IMR-90 (cell line): Measurements from ENCODE around the gene ARHGEF2. TPM values are rescaled to one million over a fixed set of nuclear protein-coding genes. Genes with fewer than 3 reads are reported as not detected.
A peak's percentile ranks its signal among the peaks of the same experiment; 100 is the strongest.

ENCODE experiments used
- ATAC-seq: fragments of 200-7000 bp; cut with Tn5 transposase; 2 replicates; pipeline ENCODE4 v1.9.1; 2020; ENCODE audit warnings: low read depth, mild to moderate bottlenecking, moderate library complexity
- BruUV-seq: library from RNA; stranded (reverse); fragments of 400-500 nt; replicated peaks from 2 replicates; lab custom pipeline; 2021; lab: Mats Ljungman, UMichigan
- CTCF ChIA-PET: fragments of 300-600 bp; formaldehyde crosslinking; extraction: SDS; loops from one replicate; lab custom pipeline; 2021; ENCODE audit warnings: antibody characterized with exemption; lab: Yijun Ruan, JAX
- POLR2A ChIA-PET: fragments of 300-600 bp; sonication (Branson Sonifier 250); formaldehyde crosslinking; loops from one replicate; lab custom pipeline; 2022; ENCODE audit warnings: antibody characterized with exemption; ENCODE audit not compliant: unreplicated experiment; lab: Charles Lee
- DNase-seq: peaks from one replicate; pipeline ENCODE4 v3.0.0; 2013
- H2AFZ ChIP-seq: replicated peaks from 2 replicates; pipeline ENCODE3; 2013; ENCODE audit warnings: low read length, mild to moderate bottlenecking; ENCODE audit not compliant: poor library complexity
- H2AK5ac ChIP-seq: 2 replicates; pipeline ENCODE4 v1.6.1; 2013; ENCODE audit warnings: low read depth, low read length, inconsistent platforms
- H2AK9ac ChIP-seq: replicated peaks from 2 replicates; pipeline ENCODE3; 2013; ENCODE audit warnings: mild to moderate bottlenecking, low read depth, low read length, moderate library complexity; ENCODE audit not compliant: poor library complexity
- H2BK120ac ChIP-seq: 2 replicates; pipeline ENCODE4 v1.6.1; 2013; ENCODE audit warnings: low read depth, low read length, inconsistent platforms
- H2BK15ac ChIP-seq: 3 replicates; pipeline ENCODE4 v1.6.1; 2013; ENCODE audit warnings: low read depth, low read length, inconsistent platforms
- H2BK20ac ChIP-seq: 2 replicates; pipeline ENCODE4 v1.6.1; 2013; ENCODE audit warnings: low read depth, mild to moderate bottlenecking, inconsistent platforms, low read length, moderate library complexity
- H2BK5ac ChIP-seq: 2 replicates; pipeline ENCODE4 v1.6.1; 2013; ENCODE audit warnings: mild to moderate bottlenecking, low read depth, low read length, inconsistent platforms; ENCODE audit not compliant: poor library complexity, severe bottlenecking
- H3K14ac ChIP-seq: replicated peaks from 2 replicates; pipeline ENCODE4 v1.6.1; 2013; ENCODE audit warnings: low read depth, low read length, inconsistent platforms
- H3K18ac ChIP-seq: 2 replicates; pipeline ENCODE4 v1.6.1; 2013; ENCODE audit warnings: low read depth, low read length, control low read depth
- H3K23ac ChIP-seq: 2 replicates; pipeline ENCODE4 v1.6.1; 2013; ENCODE audit warnings: low read depth, low read length, inconsistent platforms
- H3K27ac ChIP-seq: 2 replicates; pipeline ENCODE4 v1.5.1; 2013; ENCODE audit warnings: mild to moderate bottlenecking, control low read depth, low read length; ENCODE audit not compliant: insufficient read depth
- H3K27me3 ChIP-seq: 2 replicates; pipeline ENCODE4 v1.6.1; 2013; ENCODE audit warnings: low read length; ENCODE audit not compliant: control insufficient read depth, insufficient read depth
- H3K36me3 ChIP-seq: 2 replicates; pipeline ENCODE4 v1.6.1; 2013; ENCODE audit warnings: low read length, mixed read lengths; ENCODE audit not compliant: control insufficient read depth, insufficient read depth
- H3K4ac ChIP-seq: 2 replicates; pipeline ENCODE4 v1.6.1; 2013; ENCODE audit warnings: low read depth, low read length, inconsistent platforms
- H3K4me1 ChIP-seq: 2 replicates; pipeline ENCODE4 v1.6.1; 2013; ENCODE audit warnings: low read length, mixed read lengths; ENCODE audit not compliant: control insufficient read depth, insufficient read depth
- H3K4me2 ChIP-seq: 2 replicates; pipeline ENCODE4 v1.6.1; 2013; ENCODE audit warnings: low read depth, mild to moderate bottlenecking, control low read depth, low read length, moderate library complexity
- H3K4me3 ChIP-seq: 2 replicates; pipeline ENCODE4 v1.5.1; 2013; ENCODE audit warnings: low read depth, mild to moderate bottlenecking, control low read depth, low read length, moderate library complexity; ENCODE audit not compliant: insufficient read depth
- H3K56ac ChIP-seq: 2 replicates; pipeline ENCODE4 v1.6.1; 2013; ENCODE audit warnings: low read length, inconsistent platforms; ENCODE audit not compliant: insufficient read depth; ENCODE audit errors: extremely low read depth
- H3K79me1 ChIP-seq, 2 experiments: 2 replicates each; pipeline ENCODE4 v1.6.1; 2013; ENCODE audit warnings: low read length in 2 of 2, inconsistent platforms in 1 of 2, low read depth in 1 of 2
- H3K9ac ChIP-seq: 2 replicates; pipeline ENCODE4 v1.6.1; 2013; ENCODE audit warnings: low read depth, low read length, control low read depth
- H3K9me1 ChIP-seq: 2 replicates; pipeline ENCODE4 v1.6.1; 2013; ENCODE audit warnings: low read length, inconsistent platforms; ENCODE audit not compliant: insufficient read depth
- H3K9me3 ChIP-seq: 2 replicates; pipeline ENCODE4 v1.6.1; 2013; ENCODE audit warnings: low read length; ENCODE audit not compliant: control insufficient read depth, insufficient read depth
- H4K20me1 ChIP-seq: 2 replicates; pipeline ENCODE4 v1.6.1; 2013; ENCODE audit warnings: low read length, inconsistent platforms; ENCODE audit not compliant: insufficient read depth
- H4K5ac ChIP-seq: 2 replicates; pipeline ENCODE4 v1.6.1; 2013; ENCODE audit warnings: mild to moderate bottlenecking, low read depth, low read length, control low read depth
- H4K8ac ChIP-seq, 2 experiments: 2 replicates each; pipeline ENCODE4 v1.6.1; 2013; ENCODE audit warnings: low read depth in 2 of 2, low read length in 2 of 2, control low read depth in 1 of 2, inconsistent platforms in 1 of 2
- H4K91ac ChIP-seq: 2 replicates; pipeline ENCODE4 v1.6.1; 2013; ENCODE audit warnings: low read depth, low read length, inconsistent platforms; ENCODE audit not compliant: insufficient read depth
- BHLHE40 ChIP-seq: fragments of 150-350 bp; IDR thresholded peaks from 2 replicates; pipeline ENCODE4 v1.6.1; 2016; ENCODE audit warnings: mild to moderate bottlenecking, low read depth, low read length
- CEBPB ChIP-seq: IDR thresholded peaks from 2 replicates; pipeline ENCODE4 v1.6.1; 2012; ENCODE audit warnings: low read depth, low read length, improper control_type of control experiment
- CHD1 ChIP-seq: IDR thresholded peaks from 2 replicates; pipeline ENCODE4 v1.6.1; 2012; ENCODE audit warnings: low read depth, low read length, improper control_type of control experiment
- CTCF ChIP-seq: conservative IDR thresholded peaks from 2 replicates; pipeline ENCODE4 v1.5.1; 2012; ENCODE audit warnings: mild to moderate bottlenecking, low read depth, low read length, improper control_type of control experiment
- ELK1 ChIP-seq: fragments of 150-350 bp; IDR thresholded peaks from 2 replicates; pipeline ENCODE4 v1.6.1; 2016; ENCODE audit warnings: low read depth, mild to moderate bottlenecking, low read length, moderate library complexity, borderline replicate concordance
- FOS ChIP-seq: fragments of 150-350 bp; IDR thresholded peaks from 2 replicates; pipeline ENCODE4 v1.6.1; 2016; ENCODE audit warnings: low read depth, low read length
- MAFK ChIP-seq: IDR thresholded peaks from 2 replicates; pipeline ENCODE4 v1.6.1; 2012; ENCODE audit warnings: low read depth, low read length, improper control_type of control experiment
- MAZ ChIP-seq: IDR thresholded peaks from 2 replicates; pipeline ENCODE4 v1.6.1; 2012; ENCODE audit warnings: low read depth, mild to moderate bottlenecking, low read length, improper control_type of control experiment, moderate library complexity, borderline replicate concordance
- MXI1 ChIP-seq: IDR thresholded peaks from 2 replicates; pipeline ENCODE4 v1.6.1; 2012; ENCODE audit warnings: low read depth, mild to moderate bottlenecking, low read length, moderate library complexity, borderline replicate concordance
- NFE2L2 ChIP-seq: fragments of 150-350 bp; IDR thresholded peaks from 2 replicates; pipeline ENCODE4 v1.6.1; 2016; ENCODE audit warnings: low read depth, mild to moderate bottlenecking, low read length
- POLR2A ChIP-seq: IDR thresholded peaks from 2 replicates; pipeline ENCODE4 v1.6.1; 2012; ENCODE audit warnings: mild to moderate bottlenecking, low read depth, low read length
- RAD21 ChIP-seq: IDR thresholded peaks from 2 replicates; pipeline ENCODE4 v1.6.1; 2012; ENCODE audit warnings: low read length, improper control_type of control experiment
- RCOR1 ChIP-seq: IDR thresholded peaks from 2 replicates; pipeline ENCODE4 v1.6.1; 2012; ENCODE audit warnings: mild to moderate bottlenecking, low read length, improper control_type of control experiment; ENCODE audit not compliant: insufficient replicate concordance
- RFX5 ChIP-seq: IDR thresholded peaks from 2 replicates; pipeline ENCODE4 v1.8.0; 2012; ENCODE audit warnings: low read depth, mild to moderate bottlenecking, low read length, moderate library complexity
- SMC3 ChIP-seq: fragments of 150-350 bp; IDR thresholded peaks from 2 replicates; pipeline ENCODE4 v1.6.1; 2016; ENCODE audit warnings: low read depth, mild to moderate bottlenecking, antibody characterized with exemption, low read length, moderate library complexity
- USF2 ChIP-seq: fragments of 150-350 bp; IDR thresholded peaks from 2 replicates; pipeline ENCODE4 v1.6.1; 2017; ENCODE audit warnings: mild to moderate bottlenecking, antibody characterized with exemption, low read length, low read depth
- WGBS, 2 experiments: methylation state at CpG; one replicate each; pipeline versions ENCODE4 v1.1.5 to v1.1.7; 2013; ENCODE audit warnings: missing lambda C conversion rate in 2 of 2; ENCODE audit not compliant: insufficient read length in 1 of 2; ENCODE audit errors: extremely low coverage in 2 of 2; 5-methylcytosine and 5-hydroxymethylcytosine counted together
- dilution Hi-C: fragments of 300-500 bp; cut with HindIII; formaldehyde crosslinking; loops from one replicate; pipeline ENCODE4 v1.14.3; 2018; ENCODE audit warnings: low sequenced_read_pairs; ENCODE audit not compliant: unreplicated experiment
- in situ Hi-C: fragments of 300-500 bp; cut with MboI; formaldehyde crosslinking; loops from 3 replicates; pipeline ENCODE4 v1.14.3; 2019; ENCODE audit warnings: low sequenced_read_pairs, inconsistent platforms, mixed read lengths
- intact Hi-C: fragments of 100-400 bp; cut with micrococcal nuclease; formaldehyde crosslinking; loops from 2 replicates; pipeline ENCODE4 v1.10.0; 2022
- polyA plus RNA-seq, 3 experiments: library from polyadenylated mRNA; depleted of rRNA; stranded (reverse); fragments of >200 nt; gene quantifications; 2 replicates each; pipeline ENCODE4 v1.2.3, GENCODE V29; 2012; ENCODE audit warnings: low replicate concordance in 1 of 3
- total RNA-seq: library from RNA; depleted of rRNA; stranded (reverse); fragments of >200 nt; gene quantifications from 2 replicates; pipeline ENCODE4 v1.2.3, GENCODE V29; 2012

ARHGEF2 gene
- total and polyA plus RNA-seq, 2 of the 4 experiments (the other 2 are of a cell fraction): 91.8 to 117 TPM

GRCh38 chr1:155968051-155968400 is 10.3 kb downstream of the ARHGEF2 start:
- intact Hi-C loops (no loop called here), dilution Hi-C loops (no loop called here), in situ Hi-C loops (no loop called here)
- H3K18ac ChIP-seq: peak overlapping the region; percentile 0; the same call in 1 of the 2 replicates
- peaks cover 37 to 80% of the 10 kb centered on the region in 2 experiments for H3K79me1 ChIP-seq
- peaks cover 63% of the 10 kb centered on the region for H3K36me3 ChIP-seq
- H3K9ac ChIP-seq: peak overlapping the region; percentile 25
- peak overlapping the region; percentile 82 for H3K27ac ChIP-seq
- no peak overlapping the region for H3K56ac ChIP-seq
- no peak overlapping the region for H4K91ac ChIP-seq
- DNase-seq (no peak), ATAC-seq (no peak)
- H4K5ac ChIP-seq: no peak overlapping the region
- H2AK5ac ChIP-seq: peak overlapping the region; percentile 78; the same call in 1 of the 2 replicates
- TF ChIP-seq ELK1 (no peak), FOS (no peak), RCOR1 (no peak), SMC3 (no peak), CHD1 (no peak), MAZ (no peak), MXI1 (no peak), CTCF (no peak), POLR2A (no peak), NFE2L2 (no peak), RFX5 (no peak), BHLHE40 (no peak), USF2 (no peak), MAFK (no peak), RAD21 (no peak), CEBPB (no peak)
- peak overlapping the region; percentile 47 for H2AK9ac ChIP-seq
- WGBS, 2 experiments: no CpG with 5 or more reads among the region's 7 CpGs
- H3K4me1 ChIP-seq: peaks cover 44% of the 10 kb centered on the region
- peak overlapping the region; percentile 88; the same call in 1 of the 2 replicates for H3K14ac ChIP-seq
- POLR2A ChIA-PET: interaction anchor here (0.5 to 0.7 kb wide), 4 partner anchors 9 to 22 kb away, joined by 3 to 5 read pairs (median 3); partner anchors contain the start of gene ARHGEF2
- H3K4me3 ChIP-seq: no peak overlapping the region
- H3K9me3 ChIP-seq: no peaks in the 10 kb centered on the region
- BruUV-seq: no TSS peak
- peak overlapping the region; percentile 73 for H3K4ac ChIP-seq
- H2BK120ac ChIP-seq: peak overlapping the region; percentile 26; the same call in 1 of the 2 replicates
- no peak overlapping the region for H2AFZ ChIP-seq
- H2BK20ac ChIP-seq: no peak overlapping the region
- no peaks in the 10 kb centered on the region for H3K27me3 ChIP-seq
- peak overlapping the region; percentile 67 for H2BK5ac ChIP-seq
- H3K9me1 ChIP-seq: peaks cover 43% of the 10 kb centered on the region
- CTCF ChIA-PET: interaction anchor here (0.6 to 1.4 kb wide), 4 partner anchors 9 to 21 kb away, joined by 4 to 6 read pairs (median 4); no protein-coding TSS in a partner anchor
- H4K8ac ChIP-seq: peak overlapping the region in 1 of 2 experiments; percentile 12; a peak in 2 of 4 replicates
- peaks cover 88% of the 10 kb centered on the region for H4K20me1 ChIP-seq
- H3K23ac ChIP-seq: peak overlapping the region; percentile 82
- H3K4me2 ChIP-seq: peak overlapping the region; percentile 24; the same call in 1 of the 2 replicates
- H2BK15ac ChIP-seq: 0 out of 3 replicates have a peak overlapping the region, but pooled peaks have one; percentile 19
